ENCODE data around the gene NFKBIZ.

The NFKBIZ gene

GRCh38 chr3:101867996-101868395 lies 18.7 kb downstream of the NFKBIZ start:
- no peak for DNase-seq (ENCODE audit: low read depth, low spot score)
- TF ChIP-seq, protein P1, sequence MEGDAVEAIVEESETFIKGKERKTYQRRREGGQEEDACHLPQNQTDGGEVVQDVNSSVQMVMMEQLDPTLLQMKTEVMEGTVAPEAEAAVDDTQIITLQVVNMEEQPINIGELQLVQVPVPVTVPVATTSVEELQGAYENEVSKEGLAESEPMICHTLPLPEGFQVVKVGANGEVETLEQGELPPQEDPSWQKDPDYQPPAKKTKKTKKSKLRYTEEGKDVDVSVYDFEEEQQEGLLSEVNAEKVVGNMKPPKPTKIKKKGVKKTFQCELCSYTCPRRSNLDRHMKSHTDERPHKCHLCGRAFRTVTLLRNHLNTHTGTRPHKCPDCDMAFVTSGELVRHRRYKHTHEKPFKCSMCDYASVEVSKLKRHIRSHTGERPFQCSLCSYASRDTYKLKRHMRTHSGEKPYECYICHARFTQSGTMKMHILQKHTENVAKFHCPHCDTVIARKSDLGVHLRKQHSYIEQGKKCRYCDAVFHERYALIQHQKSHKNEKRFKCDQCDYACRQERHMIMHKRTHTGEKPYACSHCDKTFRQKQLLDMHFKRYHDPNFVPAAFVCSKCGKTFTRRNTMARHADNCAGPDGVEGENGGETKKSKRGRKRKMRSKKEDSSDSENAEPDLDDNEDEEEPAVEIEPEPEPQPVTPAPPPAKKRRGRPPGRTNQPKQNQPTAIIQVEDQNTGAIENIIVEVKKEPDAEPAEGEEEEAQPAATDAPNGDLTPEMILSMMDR (IDR thresholded peaks at IDR 0.05; ENCODE audit: low read depth, low read length), result no peak
- no peak overlapping the region for H3K4me3 ChIP-seq (ENCODE audit: low read depth, low read length)
- in situ Hi-C loops (cut with HindIII; ENCODE audit: low sequenced_read_pairs), result no loop called here

- H3K4me3 ChIP-seq (ENCODE audit: low read depth, low read length), result no peak overlapping the region
- in situ Hi-C loops (cut with HindIII; ENCODE audit: low sequenced_read_pairs), result no loop called here
- TF ChIP-seq, protein P1 (IDR thresholded peaks at IDR 0.05; ENCODE audit: low read depth, low read length), result no peak
- peak; percentile 75 for DNase-seq (ENCODE audit: low read depth, low spot score)
These were observed 19.5 kb downstream of the NFKBIZ start for GRCh38 chr3:101868534-101869464.

GRCh38 chr3:101870138-101870537 lies 20.8 kb downstream of the NFKBIZ start:
- DNase-seq (ENCODE audit: low read depth, low spot score), result no peak
- in situ Hi-C loops (cut with HindIII; ENCODE audit: low sequenced_read_pairs), result no loop called here
- TF ChIP-seq, protein P1 (IDR thresholded peaks at IDR 0.05; ENCODE audit: low read depth, low read length), result no peak
- H3K4me3 ChIP-seq (ENCODE audit: low read depth, low read length), result no peak overlapping the region

- TF ChIP-seq, protein P1 (IDR thresholded peaks at IDR 0.05; ENCODE audit: low read depth, low read length), result no peak
- in situ Hi-C loops (cut with HindIII; ENCODE audit: low sequenced_read_pairs), result no loop called here
- no peak overlapping the region for H3K4me3 ChIP-seq (ENCODE audit: low read depth, low read length)
- peak; percentile 52 for DNase-seq (ENCODE audit: low read depth, low spot score)
These were observed 24.3 kb downstream of the NFKBIZ start for GRCh38 chr3:101873619-101874018.

DNA sequence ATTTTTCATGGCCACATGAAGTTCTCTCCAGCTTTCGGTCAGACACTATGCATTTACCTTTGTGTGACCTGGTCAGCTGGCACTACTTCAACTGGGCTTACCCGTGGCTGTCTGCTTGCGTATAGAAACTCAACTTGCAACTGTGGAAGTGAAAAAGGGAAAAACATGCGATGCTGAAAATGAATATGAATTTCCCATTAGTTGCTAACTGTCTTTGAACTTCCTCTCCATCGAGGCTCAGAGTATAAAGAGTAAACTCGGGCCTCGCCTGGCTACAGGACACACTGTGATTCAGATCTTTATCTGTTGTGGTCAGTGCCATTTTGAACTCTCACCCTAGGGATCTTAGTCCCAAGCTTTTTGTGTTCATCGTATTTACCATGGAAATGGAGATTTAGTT lies 26.8 kb downstream of the NFKBIZ start:
- no peak for DNase-seq (ENCODE audit: low read depth, low spot score)
- TF ChIP-seq, protein P1 (IDR thresholded peaks at IDR 0.05; ENCODE audit: low read depth, low read length), result no peak
- H3K4me3 ChIP-seq (ENCODE audit: low read depth, low read length), result no peak overlapping the region
- in situ Hi-C loops (cut with HindIII; ENCODE audit: low sequenced_read_pairs), result no loop called here

DNA sequence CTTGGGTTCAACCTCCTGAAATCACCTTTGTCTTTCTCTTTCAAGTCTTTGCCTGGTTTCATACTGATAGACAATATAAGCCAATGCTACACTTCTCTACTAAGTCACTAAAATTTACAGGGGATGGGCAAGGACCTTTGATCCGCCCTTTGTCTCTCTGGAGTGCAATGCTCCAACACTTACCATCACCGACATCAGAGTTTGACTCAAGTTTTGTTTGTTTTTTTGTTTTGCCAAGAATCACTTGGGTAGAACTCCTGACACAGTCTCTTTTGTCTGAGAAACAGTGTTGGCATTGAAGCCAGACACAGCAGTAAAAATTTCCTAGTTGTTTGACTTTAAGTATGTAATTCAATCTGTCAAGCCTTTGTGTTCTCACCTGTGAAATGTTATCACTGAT lies 29.3 kb downstream of the NFKBIZ start:
- DNase-seq (ENCODE audit: low read depth, low spot score), result no peak
- TF ChIP-seq, protein P1 (IDR thresholded peaks at IDR 0.05; ENCODE audit: low read depth, low read length), result no peak
- in situ Hi-C loops (cut with HindIII; ENCODE audit: low sequenced_read_pairs), result no loop called here
- H3K4me3 ChIP-seq (ENCODE audit: low read depth, low read length), result no peak overlapping the region
